Measurements from ENCODE around the gene ADAM17.

Gene ADAM17

DNA sequence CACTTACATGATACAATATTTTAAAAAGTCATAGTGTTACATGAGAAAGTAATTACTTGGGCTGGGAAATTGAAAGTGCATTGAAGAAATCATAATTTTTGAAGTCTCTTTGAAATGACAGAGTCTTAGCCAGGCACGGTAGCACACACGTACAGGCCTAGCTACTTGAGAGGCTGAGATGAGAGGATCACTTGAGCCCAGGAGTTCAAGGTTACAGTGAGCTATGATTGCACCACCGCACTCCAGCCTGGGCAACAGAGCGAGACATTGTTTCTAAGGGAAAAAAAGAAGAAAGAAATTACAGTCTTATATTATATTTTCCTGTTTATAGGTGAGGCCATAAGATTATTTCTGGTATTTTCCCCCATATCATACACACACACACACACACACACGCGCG lies 90.5 kb downstream of the ADAM17 start:
- peaks cover 0 to 3% of the 10 kb centered on the region in 2 donors for H3K4me1 ChIP-seq (ENCODE audit: control insufficient read depth in 1 of 2, insufficient read depth in 2 of 2, low read length in 2 of 2)
- H3K9me3 ChIP-seq (ENCODE audit: control insufficient read depth in 1 of 2, low read length in 2 of 2), result no peaks in the 10 kb centered on the region
- H3K36me3 ChIP-seq (ENCODE audit: control insufficient read depth in 1 of 2, insufficient read depth in 2 of 2, low read length in 2 of 2), result peaks cover 14 to 17% of the 10 kb centered on the region in 2 donors
- H3K27me3 ChIP-seq (ENCODE audit: low read depth, low read length), result no peaks in the 10 kb centered on the region
- no peak overlapping the region for H3K27ac ChIP-seq (ENCODE audit: low read length)
- no peak overlapping the region for H3K4me3 ChIP-seq (ENCODE audit: low read depth in 1 of 2, low read length in 2 of 2)

DNA sequence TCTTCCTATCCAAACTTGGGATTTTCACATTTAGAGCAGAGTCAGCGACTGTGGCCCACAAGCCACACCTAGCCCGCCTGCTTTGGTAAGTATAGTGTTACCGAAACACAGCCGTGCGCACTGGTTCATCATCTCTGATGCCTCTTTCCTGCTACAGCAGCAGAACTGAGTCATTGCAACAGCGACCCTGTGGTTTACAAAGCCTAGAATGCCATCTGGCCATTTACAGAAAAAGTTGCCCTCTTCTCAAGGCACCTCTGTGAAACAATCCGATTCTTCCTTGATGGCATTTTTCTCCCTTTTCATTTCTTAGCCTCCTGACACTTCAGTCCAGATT lies 92.0 kb downstream of the ADAM17 start:
- Histone ChIP-seq H3K27ac (ENCODE audit: low read length) (no peak overlapping the region), H3K4me1 (ENCODE audit: control insufficient read depth in 1 of 2, insufficient read depth in 2 of 2, low read length in 2 of 2) (peaks cover 0 to 3% of the 10 kb centered on the region in 2 donors), H3K36me3 (ENCODE audit: control insufficient read depth in 1 of 2, insufficient read depth in 2 of 2, low read length in 2 of 2) (peaks cover 17 to 18% of the 10 kb centered on the region in 2 donors), H3K9me3 (ENCODE audit: control insufficient read depth in 1 of 2, low read length in 2 of 2) (no peaks in the 10 kb centered on the region), H3K27me3 (ENCODE audit: low read depth, low read length) (no peaks in the 10 kb centered on the region), H3K4me3 (ENCODE audit: low read depth in 1 of 2, low read length in 2 of 2) (no peak overlapping the region)

DNA sequence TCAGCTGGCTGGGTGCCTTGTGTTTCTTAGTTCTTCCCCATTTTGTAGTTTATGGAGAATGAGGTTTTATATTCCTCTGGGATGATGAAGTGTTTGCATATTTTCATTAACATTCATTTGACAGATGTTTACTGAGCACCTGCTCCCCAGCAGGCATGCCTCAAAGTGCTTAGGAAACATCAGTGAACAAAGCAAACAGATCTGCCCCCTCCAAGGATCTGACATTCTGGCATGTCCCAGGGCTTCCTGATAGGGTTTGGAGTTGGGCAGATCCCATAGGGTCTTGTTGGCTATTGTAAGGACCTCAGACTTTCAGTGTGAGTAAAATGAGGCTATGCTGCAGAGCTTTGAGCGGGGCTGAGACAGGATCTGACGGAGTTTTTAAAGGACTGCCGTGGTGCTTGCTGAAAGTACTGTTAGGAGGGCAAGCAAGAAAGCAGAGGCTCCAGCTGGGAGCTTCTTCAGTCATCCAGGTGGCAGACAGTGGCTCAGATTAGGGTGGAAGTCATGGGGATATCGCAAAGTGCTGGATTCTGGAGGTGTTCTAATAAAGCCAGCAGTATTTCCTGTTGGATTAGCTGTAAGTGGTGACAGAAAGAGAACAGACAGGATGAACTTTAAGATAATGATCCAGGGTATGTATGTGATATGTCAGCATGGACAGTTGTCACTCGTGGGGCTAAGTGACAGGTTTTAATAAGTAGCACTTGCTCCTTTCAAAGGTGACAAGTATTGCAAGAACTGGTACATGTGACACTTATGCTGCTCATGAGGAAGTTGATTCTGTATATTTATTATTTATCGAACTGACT lies 92.5 kb downstream of the ADAM17 start:
- Histone ChIP-seq H3K27me3 (ENCODE audit: low read depth, low read length) (no peaks in the 10 kb centered on the region), H3K4me3 (ENCODE audit: low read depth in 1 of 2, low read length in 2 of 2) (no peak overlapping the region), H3K36me3 (ENCODE audit: control insufficient read depth in 1 of 2, insufficient read depth in 2 of 2, low read length in 2 of 2) (peaks cover 17 to 18% of the 10 kb centered on the region in 2 donors), H3K27ac (ENCODE audit: low read length) (no peak overlapping the region), H3K4me1 (ENCODE audit: control insufficient read depth in 1 of 2, insufficient read depth in 2 of 2, low read length in 2 of 2) (peaks cover 0 to 3% of the 10 kb centered on the region in 2 donors), H3K9me3 (ENCODE audit: control insufficient read depth in 1 of 2, low read length in 2 of 2) (no peaks in the 10 kb centered on the region)

DNA sequence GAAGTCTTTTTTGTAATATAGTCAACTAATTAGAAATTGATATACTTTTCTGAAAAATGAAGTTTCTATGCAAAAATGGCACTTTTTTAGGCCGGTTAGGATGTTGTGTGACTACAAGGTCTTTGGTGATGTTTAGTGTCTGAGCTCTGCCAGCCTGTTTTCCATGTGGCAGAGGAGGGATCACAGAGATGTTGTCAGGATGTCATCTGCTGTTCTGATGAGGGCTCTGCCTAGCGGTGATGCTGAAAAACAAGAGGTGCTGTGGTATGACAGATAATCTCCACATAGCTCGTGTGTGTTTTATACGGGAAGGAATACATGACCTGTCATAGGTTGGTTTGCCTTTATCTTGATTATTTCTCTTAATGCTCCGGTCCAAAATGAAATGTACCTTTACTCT lies 93.3 kb downstream of the ADAM17 start:
- Histone ChIP-seq H3K4me3 (ENCODE audit: low read depth in 1 of 2, low read length in 2 of 2) (no peak overlapping the region), H3K27me3 (ENCODE audit: low read depth, low read length) (no peaks in the 10 kb centered on the region), H3K27ac (ENCODE audit: low read length) (no peak overlapping the region), H3K4me1 (ENCODE audit: control insufficient read depth in 1 of 2, insufficient read depth in 2 of 2, low read length in 2 of 2) (peaks cover 0 to 3% of the 10 kb centered on the region in 2 donors), H3K9me3 (ENCODE audit: control insufficient read depth in 1 of 2, low read length in 2 of 2) (no peaks in the 10 kb centered on the region), H3K36me3 (ENCODE audit: control insufficient read depth in 1 of 2, insufficient read depth in 2 of 2, low read length in 2 of 2) (peaks cover 15 to 16% of the 10 kb centered on the region in 2 donors)

DNA sequence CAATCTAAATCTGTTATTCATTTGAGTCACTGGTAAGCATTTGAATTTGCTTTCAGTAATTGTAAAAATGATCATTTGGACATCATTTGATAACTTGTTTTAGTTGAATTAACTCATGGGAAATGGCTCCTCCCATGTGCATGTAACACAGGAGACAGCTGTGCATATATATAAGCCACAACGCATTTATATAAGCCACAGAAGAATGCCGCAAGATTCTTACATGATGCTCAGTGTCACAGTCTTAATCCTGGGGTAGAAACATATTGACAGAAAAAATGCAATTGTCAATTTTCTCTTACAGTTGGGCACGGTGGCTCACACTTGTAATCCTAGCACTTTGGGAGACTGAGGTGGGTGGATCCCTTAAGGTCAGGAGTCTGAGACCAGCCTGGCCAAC lies 94.6 kb downstream of the ADAM17 start:
- Histone ChIP-seq H3K27me3 (ENCODE audit: low read depth, low read length) (no peaks in the 10 kb centered on the region), H3K4me3 (ENCODE audit: low read depth in 1 of 2, low read length in 2 of 2) (no peak overlapping the region), H3K9me3 (ENCODE audit: control insufficient read depth in 1 of 2, low read length in 2 of 2) (no peaks in the 10 kb centered on the region), H3K4me1 (ENCODE audit: control insufficient read depth in 1 of 2, insufficient read depth in 2 of 2, low read length in 2 of 2) (peaks cover 0 to 3% of the 10 kb centered on the region in 2 donors), H3K27ac (ENCODE audit: low read length) (no peak overlapping the region), H3K36me3 (ENCODE audit: control insufficient read depth in 1 of 2, insufficient read depth in 2 of 2, low read length in 2 of 2) (peaks cover 19 to 21% of the 10 kb centered on the region in 2 donors)

DNA sequence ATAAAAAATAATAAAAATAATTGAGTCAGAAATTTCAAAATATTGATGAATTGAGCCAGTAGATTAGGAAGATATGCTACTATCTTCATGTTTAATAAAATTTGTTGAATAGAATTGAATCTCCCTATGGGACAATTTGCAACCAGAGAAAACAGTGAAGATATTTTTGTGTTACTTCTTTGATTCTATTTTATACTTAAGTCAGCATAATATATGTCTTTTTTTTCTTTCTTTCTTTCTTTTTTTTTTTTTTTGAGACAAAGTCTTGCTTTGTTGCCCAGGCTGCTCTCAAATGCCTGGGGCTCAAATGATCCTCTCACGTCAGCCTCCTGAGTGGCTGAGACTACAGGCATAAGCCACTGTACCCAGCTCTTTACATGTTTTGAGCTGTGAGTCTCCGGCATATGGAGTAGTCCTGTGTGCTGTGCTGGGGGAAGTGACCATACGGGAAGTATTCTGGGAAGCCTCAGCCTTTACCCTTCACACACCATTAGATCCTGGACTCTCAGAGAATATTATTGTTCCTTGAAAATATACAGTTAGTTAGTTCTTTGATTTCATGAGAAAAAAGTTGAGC lies 95.1 kb downstream of the ADAM17 start:
- no peaks in the 10 kb centered on the region for H3K27me3 ChIP-seq (ENCODE audit: low read depth, low read length)
- no peaks in the 10 kb centered on the region for H3K9me3 ChIP-seq (ENCODE audit: control insufficient read depth in 1 of 2, low read length in 2 of 2)
- H3K4me1 ChIP-seq (ENCODE audit: control insufficient read depth in 1 of 2, insufficient read depth in 2 of 2, low read length in 2 of 2), result peaks cover 0 to 3% of the 10 kb centered on the region in 2 donors
- no peak overlapping the region for H3K27ac ChIP-seq (ENCODE audit: low read length)
- peaks cover 19 to 21% of the 10 kb centered on the region in 2 donors for H3K36me3 ChIP-seq (ENCODE audit: control insufficient read depth in 1 of 2, insufficient read depth in 2 of 2, low read length in 2 of 2)
- H3K4me3 ChIP-seq (ENCODE audit: low read depth in 1 of 2, low read length in 2 of 2), result no peak overlapping the region

DNA sequence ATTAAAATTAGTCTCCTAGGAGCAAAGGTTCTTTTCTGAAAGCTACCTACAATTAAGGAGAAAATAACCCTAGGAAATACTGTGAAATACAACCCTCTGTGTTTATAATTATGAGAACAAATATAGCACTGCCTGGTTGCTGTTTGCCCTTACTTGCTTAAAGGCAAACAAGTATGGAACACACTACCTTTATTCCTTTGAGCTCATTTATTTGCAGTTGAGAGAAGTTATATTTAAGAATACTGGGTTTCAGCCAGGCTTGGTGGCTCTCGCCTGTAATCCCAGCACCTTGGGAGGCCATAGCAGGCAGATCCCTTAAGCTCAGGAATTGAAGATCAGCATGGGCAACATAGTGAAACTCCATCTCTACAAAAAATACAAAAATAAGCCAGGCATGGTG lies 104.4 kb downstream of the ADAM17 start:
- no peak overlapping the region for H3K4me3 ChIP-seq (ENCODE audit: low read depth in 1 of 2, low read length in 2 of 2)
- no peaks in the 10 kb centered on the region for H3K4me1 ChIP-seq (ENCODE audit: control insufficient read depth in 1 of 2, insufficient read depth in 2 of 2, low read length in 2 of 2)
- no peaks in the 10 kb centered on the region for H3K27me3 ChIP-seq (ENCODE audit: low read depth, low read length)
- H3K36me3 ChIP-seq (ENCODE audit: control insufficient read depth in 1 of 2, insufficient read depth in 2 of 2, low read length in 2 of 2), result peaks cover 9 to 42% of the 10 kb centered on the region in 2 donors
- H3K9me3 ChIP-seq (ENCODE audit: control insufficient read depth in 1 of 2, low read length in 2 of 2), result no peaks in the 10 kb centered on the region
- H3K27ac ChIP-seq (ENCODE audit: low read length), result no peak overlapping the region

DNA sequence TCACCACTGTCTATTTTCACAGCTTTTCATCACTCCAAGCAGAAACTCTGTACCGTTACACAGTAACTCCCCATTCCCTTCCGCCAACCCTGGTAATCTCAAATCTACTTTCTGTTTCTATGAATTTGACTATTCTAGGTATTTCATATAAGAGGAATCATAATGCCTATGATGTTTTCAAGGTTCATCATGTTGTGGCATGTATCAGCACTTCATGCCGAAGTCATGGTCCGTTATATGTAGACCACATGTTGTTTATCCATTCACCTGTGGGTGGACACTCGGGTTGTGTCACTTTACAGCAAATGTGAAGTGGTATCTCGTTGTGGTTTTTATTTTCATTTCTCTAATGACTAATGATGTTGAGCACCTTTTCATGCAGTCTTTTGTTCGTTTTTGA lies 110.5 kb downstream of the ADAM17 start:
- H3K4me1 ChIP-seq (ENCODE audit: control insufficient read depth in 1 of 2, insufficient read depth in 2 of 2, low read length in 2 of 2), result no peaks in the 10 kb centered on the region
- no peak overlapping the region for H3K27ac ChIP-seq (ENCODE audit: low read length)
- no peaks in the 10 kb centered on the region for H3K9me3 ChIP-seq (ENCODE audit: control insufficient read depth in 1 of 2, low read length in 2 of 2)
- no peaks in the 10 kb centered on the region for H3K27me3 ChIP-seq (ENCODE audit: low read depth, low read length)
- H3K36me3 ChIP-seq (ENCODE audit: control insufficient read depth in 1 of 2, insufficient read depth in 2 of 2, low read length in 2 of 2), result peaks cover 29 to 48% of the 10 kb centered on the region in 2 donors
- H3K4me3 ChIP-seq (ENCODE audit: low read depth in 1 of 2, low read length in 2 of 2), result no peak overlapping the region

DNA sequence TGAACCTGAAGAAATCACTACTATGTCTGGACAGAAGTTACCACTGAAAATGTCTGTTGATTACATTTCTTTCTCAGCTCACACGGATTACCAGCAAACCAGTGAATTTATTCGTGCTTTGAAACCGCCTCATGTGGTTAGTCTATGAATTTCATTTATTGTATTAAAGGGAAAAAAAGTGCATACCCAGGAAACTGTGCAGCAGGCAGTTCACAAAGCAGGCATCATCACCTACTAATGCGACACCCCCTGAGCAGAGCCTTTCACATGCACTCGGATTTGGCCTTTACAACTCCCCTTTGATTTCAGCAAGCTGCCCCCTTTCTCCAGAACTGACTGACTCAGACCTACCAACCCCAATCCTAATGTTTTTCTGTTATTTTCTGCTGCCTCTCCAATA lies 112.1 kb downstream of the ADAM17 start:
- Histone ChIP-seq H3K36me3 (ENCODE audit: control insufficient read depth in 1 of 2, insufficient read depth in 2 of 2, low read length in 2 of 2) (peaks cover 29 to 38% of the 10 kb centered on the region in 2 donors), H3K4me1 (ENCODE audit: control insufficient read depth in 1 of 2, insufficient read depth in 2 of 2, low read length in 2 of 2) (no peaks in the 10 kb centered on the region), H3K27ac (ENCODE audit: low read length) (no peak overlapping the region), H3K27me3 (ENCODE audit: low read depth, low read length) (no peaks in the 10 kb centered on the region), H3K9me3 (ENCODE audit: control insufficient read depth in 1 of 2, low read length in 2 of 2) (no peaks in the 10 kb centered on the region), H3K4me3 (ENCODE audit: low read depth in 1 of 2, low read length in 2 of 2) (no peak overlapping the region)

DNA sequence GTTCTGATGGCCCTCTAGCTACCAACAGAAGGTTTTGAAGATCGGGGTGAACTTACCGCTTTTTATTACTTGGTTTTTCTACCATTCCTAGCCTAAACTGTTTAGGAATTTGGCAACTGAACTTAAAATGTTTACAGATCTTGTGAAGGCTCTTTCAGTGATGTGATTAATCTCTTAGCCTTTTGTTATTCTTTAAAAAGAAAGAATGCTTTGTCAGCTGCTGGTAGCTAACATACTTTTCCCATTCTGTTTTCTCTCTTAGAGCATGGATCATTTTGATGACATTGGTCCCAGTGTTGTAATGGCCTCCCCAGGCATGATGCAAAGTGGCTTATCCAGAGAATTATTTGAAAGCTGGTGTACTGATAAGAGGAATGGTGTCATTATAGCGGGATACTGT lies 114.1 kb downstream of the ADAM17 start:
- Histone ChIP-seq H3K27me3 (ENCODE audit: low read depth, low read length) (no peaks in the 10 kb centered on the region), H3K27ac (ENCODE audit: low read length) (no peak overlapping the region), H3K36me3 (ENCODE audit: control insufficient read depth in 1 of 2, insufficient read depth in 2 of 2, low read length in 2 of 2) (peaks cover 30 to 48% of the 10 kb centered on the region in 2 donors), H3K4me3 (ENCODE audit: low read depth in 1 of 2, low read length in 2 of 2) (no peak overlapping the region), H3K4me1 (ENCODE audit: control insufficient read depth in 1 of 2, insufficient read depth in 2 of 2, low read length in 2 of 2) (no peaks in the 10 kb centered on the region), H3K9me3 (ENCODE audit: control insufficient read depth in 1 of 2, low read length in 2 of 2) (no peaks in the 10 kb centered on the region)

DNA sequence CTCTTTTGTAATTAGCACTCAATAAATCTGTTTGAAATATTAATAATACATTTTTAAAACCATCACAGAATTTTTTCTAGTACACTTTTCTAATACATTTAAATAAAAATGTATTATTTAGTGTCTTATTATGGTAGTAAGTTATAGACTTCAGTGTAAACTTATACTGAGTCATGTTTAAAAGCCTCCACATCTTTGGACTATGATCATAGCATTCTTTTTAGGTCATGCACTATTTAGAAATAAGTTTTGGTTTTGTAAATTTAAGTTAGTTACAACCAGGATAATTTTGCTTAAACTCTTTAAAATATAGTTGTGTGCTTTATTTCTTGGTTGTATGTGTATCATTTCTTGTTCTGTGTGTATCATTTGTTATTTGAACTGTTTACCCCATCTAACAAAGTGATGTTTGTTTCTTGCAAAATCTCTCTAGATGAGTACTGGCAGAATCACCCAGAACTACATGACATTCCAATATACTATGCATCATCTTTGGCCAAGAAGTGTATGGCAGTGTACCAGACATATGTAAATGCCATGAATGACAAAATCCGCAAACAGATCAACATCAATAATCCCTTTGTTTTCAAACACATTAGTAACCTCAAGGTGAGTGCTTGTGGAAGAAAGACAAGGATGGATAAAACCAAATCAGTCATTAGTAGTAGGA lies 115.4 kb downstream of the ADAM17 start:
- H3K36me3 ChIP-seq (ENCODE audit: control insufficient read depth in 1 of 2, insufficient read depth in 2 of 2, low read length in 2 of 2), result peaks cover 25 to 45% of the 10 kb centered on the region in 2 donors
- no peaks in the 10 kb centered on the region for H3K4me1 ChIP-seq (ENCODE audit: control insufficient read depth in 1 of 2, insufficient read depth in 2 of 2, low read length in 2 of 2)
- no peak overlapping the region for H3K4me3 ChIP-seq (ENCODE audit: low read depth in 1 of 2, low read length in 2 of 2)
- no peak overlapping the region for H3K27ac ChIP-seq (ENCODE audit: low read length)
- no peaks in the 10 kb centered on the region for H3K27me3 ChIP-seq (ENCODE audit: low read depth, low read length)
- no peaks in the 10 kb centered on the region for H3K9me3 ChIP-seq (ENCODE audit: control insufficient read depth in 1 of 2, low read length in 2 of 2)

Measured in muscle layer of duodenum (tissue), 2 donors.